D721Med (cell line): ENCODE measurements around the gene FAM53A.
"Not testable (repeated sequence)": the region's sequence is repeated elsewhere in the genome, so short reads cannot be mapped to it uniquely, and the experiment has no call there.

Experiments used
- DNase-seq: peaks from one replicate; pipeline ENCODE4 v3.0.0; 2011; ENCODE audit warnings: low spot score; ENCODE audit not compliant: insufficient read length
- FAIRE-seq: peaks from 2 replicates; lab custom pipeline; 2011; peaks lifted over from hg19 to GRCh38; lab: Jason Lieb, UNC
- TF ChIP-seq, protein P1 (sequence below): IDR thresholded peaks from 2 replicates; pipeline ENCODE4 v1.5.1; 2012; ENCODE audit warnings: mild to moderate bottlenecking, control low read depth; ENCODE audit not compliant: insufficient read depth; ENCODE audit errors: missing control alignments

FAM53A gene

DNA sequence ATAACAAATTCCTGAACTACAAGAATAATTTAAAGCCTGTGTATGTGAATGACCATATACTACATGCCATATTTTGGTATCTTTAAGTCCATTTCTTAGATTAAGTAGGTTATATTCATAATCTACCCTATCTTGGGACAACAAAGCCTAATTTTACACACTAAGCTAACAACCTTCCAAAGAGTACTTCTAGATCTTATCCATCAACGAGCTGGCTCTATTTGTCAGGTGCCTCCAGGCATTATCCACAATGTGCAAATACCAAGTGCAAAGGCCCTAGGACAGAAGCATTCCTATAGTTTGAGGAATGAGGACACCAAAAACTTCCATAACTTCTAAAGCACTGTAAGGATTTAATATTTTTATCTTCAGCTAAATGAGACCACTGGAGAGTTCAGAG, 24.5 kb upstream of the FAM53A start:
- TF ChIP-seq, protein P1, sequence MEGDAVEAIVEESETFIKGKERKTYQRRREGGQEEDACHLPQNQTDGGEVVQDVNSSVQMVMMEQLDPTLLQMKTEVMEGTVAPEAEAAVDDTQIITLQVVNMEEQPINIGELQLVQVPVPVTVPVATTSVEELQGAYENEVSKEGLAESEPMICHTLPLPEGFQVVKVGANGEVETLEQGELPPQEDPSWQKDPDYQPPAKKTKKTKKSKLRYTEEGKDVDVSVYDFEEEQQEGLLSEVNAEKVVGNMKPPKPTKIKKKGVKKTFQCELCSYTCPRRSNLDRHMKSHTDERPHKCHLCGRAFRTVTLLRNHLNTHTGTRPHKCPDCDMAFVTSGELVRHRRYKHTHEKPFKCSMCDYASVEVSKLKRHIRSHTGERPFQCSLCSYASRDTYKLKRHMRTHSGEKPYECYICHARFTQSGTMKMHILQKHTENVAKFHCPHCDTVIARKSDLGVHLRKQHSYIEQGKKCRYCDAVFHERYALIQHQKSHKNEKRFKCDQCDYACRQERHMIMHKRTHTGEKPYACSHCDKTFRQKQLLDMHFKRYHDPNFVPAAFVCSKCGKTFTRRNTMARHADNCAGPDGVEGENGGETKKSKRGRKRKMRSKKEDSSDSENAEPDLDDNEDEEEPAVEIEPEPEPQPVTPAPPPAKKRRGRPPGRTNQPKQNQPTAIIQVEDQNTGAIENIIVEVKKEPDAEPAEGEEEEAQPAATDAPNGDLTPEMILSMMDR = no peak
- no peak for FAIRE-seq
- DNase-seq = no peak

DNA sequence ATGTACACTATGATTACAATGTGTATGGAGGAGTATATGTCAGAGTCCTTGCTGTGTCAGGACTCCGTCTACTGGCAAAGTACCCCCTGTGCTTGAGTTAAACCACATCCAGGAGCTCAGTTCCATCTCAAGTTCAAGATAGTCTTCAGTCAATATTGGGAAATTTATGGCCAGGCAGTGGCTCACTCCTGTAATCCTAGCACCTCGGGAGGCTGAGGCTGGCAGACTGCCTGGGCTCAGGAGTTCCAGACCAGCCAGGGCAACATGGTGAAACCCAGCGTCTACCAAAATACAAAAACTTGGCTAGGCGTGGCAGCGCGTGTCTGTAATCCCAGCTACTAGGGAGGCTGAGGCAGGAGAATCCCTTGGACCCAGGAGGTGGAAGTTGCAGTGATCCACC, 22.2 kb upstream of the FAM53A start:
- no peak for DNase-seq

DNA sequence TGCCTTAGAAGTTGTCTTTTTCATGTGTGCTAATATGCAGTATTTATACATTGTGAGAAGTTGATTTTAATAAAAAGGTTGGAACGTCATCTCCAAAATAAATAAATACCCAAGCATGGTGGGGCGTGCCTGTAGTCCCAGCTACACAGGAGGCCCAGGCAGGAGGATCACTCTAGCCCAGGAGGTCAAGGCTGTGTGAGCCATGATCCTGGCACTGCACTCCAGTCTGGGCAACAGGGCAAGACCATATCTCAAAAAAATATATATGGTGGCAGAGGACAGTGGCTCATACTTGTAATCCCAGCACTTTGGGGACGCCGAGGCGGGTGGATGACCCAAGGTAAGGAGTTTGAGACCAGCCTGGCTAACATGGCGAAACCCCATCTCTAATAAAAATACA, 21.6 kb upstream of the FAM53A start:
- FAIRE-seq = no peak
- TF ChIP-seq, protein P1 = no peak
- no peak for DNase-seq

More for the DNA sequence above, 22.2 kb upstream of the FAM53A start:
- TF ChIP-seq, protein P1 = no peak
- FAIRE-seq = no peak

- DNase-seq (no peak), FAIRE-seq (no peak)
- TF ChIP-seq, protein P1 = no peak
Measured at GRCh38 chr4:1703867-1704266, 19.8 kb upstream of the FAM53A start.

- FAIRE-seq, DNase-seq: not testable (repeated sequence)
Measured at GRCh38 chr4:1701671-1702070, 17.6 kb upstream of the FAM53A start.

DNA sequence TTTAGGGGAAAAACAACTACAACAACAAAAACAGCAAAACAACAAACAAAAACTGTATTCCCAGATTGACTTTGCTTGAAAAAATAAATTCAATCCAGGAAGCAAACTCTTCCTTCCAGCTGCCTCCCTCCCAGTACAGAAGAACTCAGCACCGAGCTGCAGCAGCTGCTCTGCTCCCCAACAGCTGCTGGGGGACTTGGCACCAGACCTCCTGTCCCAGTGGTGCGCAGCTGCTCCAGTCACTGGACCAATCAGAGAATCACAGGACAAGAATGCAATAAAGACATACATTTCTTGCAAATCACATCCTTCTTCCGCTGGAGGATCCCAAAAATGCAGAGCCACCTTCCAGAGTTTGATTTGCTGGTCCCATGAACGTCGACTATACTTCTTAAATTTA, 11.8 kb upstream of the FAM53A start:
- TF ChIP-seq, protein P1 = no peak
- no peak for FAIRE-seq
- DNase-seq = no peak

- no peak for DNase-seq
- no peak for FAIRE-seq
- TF ChIP-seq, protein P1 = peak; percentile 93
Measured at GRCh38 chr4:1693131-1693896, 9.2 kb upstream of the FAM53A start.
